IPS DF 4.7 (cell line): ENCODE measurements around the gene PAXIP1.
"Not testable (repeated sequence)": the region's sequence is repeated elsewhere in the genome, so short reads cannot be mapped to it uniquely, and the experiment has no call there.

Experiments
- DNase-seq: peaks from one replicate; pipeline ENCODE4 v3.0.0-alpha.2; 2013; ENCODE audit warnings: low spot score; ENCODE audit errors: extremely low read depth

PAXIP1 gene

DNA sequence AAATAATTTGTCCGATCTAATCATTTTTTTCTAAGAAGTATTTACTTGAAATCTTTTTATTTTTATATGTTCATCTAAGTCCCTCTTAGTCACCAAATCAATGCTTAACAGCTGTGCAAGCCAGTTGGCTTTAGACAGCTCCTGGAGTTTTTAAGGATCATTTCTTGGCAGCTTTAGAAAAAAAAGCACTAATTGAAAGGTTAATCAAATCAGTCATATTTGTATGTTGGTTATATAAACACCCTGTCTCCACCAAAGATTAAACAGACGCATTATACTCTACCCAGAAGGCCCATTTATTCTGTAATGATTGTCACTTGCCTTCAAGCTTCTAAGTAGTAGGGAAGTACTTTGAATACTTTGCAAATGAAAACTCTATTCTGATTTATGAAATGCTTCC is 60.2 kb downstream of the PAXIP1 start:
- no peak for DNase-seq

DNA sequence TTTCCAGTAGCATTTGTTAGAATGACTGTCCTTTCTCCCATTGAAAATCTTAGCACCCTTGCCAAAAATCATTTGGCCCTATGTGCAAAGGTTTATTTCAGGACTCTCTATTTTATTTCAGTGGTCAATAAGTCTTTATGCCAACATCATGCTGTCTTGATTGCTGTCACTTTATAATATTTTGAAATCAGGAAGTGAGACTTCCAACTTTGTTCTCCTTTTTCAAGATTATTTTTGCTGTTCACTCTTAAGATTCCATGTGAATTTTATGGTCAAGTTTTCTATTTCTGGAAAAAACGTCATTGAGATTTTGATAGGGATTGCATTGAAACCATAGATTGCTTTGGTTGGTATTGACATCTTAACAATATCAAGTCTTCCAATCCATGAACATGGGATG is 65.1 kb downstream of the PAXIP1 start:
- DNase-seq, result no peak

DNA sequence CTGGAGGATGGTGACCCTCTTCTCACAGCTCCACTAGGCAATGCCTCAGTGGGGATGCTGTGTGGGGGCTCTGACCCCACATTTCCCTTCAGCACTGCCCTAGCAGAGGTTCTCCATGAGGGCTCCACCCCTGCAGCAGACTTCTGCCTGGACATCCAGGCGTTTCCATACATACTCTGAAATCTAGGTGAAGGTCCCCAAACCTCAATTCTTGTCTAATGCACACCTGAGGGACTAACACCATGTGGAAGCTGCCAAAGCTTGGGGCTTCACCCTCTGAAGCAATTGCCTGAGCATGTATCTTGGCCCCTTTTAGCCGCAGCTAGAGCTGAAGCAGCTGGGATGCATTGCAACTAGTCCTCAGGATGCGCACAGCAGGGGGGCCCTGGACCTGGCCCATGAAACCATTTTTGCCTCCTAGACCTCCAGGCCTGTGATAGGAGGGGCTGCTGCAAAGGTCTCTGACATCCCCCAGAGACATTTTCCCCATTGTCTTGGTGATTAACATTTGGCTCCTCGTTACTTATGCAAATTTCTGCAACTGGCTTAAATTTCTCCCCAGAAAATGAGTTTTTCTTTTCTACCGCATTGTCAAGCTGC is 68.5 kb downstream of the PAXIP1 start:
- not testable (repeated sequence) for DNase-seq

DNA sequence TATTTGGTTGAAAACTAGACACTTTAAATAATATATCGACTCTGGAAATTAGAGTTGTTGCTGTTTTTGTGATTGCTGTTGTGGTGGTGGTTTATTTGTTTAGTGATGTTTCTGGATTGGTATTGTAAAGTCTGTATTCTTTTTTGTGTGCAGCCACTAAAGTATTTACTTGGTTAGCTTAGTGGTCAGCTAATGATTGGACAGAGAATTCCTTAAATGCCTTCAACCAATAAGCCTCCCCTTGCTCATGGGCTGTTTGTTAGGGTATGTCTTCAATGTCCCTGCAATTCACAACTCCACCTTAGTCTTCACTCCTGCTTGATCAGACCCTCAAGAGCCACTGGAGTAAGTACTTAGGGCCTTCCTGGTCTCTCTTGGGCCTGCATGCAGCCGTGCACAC is 71.0 kb downstream of the PAXIP1 start:
- no peak for DNase-seq

DNA sequence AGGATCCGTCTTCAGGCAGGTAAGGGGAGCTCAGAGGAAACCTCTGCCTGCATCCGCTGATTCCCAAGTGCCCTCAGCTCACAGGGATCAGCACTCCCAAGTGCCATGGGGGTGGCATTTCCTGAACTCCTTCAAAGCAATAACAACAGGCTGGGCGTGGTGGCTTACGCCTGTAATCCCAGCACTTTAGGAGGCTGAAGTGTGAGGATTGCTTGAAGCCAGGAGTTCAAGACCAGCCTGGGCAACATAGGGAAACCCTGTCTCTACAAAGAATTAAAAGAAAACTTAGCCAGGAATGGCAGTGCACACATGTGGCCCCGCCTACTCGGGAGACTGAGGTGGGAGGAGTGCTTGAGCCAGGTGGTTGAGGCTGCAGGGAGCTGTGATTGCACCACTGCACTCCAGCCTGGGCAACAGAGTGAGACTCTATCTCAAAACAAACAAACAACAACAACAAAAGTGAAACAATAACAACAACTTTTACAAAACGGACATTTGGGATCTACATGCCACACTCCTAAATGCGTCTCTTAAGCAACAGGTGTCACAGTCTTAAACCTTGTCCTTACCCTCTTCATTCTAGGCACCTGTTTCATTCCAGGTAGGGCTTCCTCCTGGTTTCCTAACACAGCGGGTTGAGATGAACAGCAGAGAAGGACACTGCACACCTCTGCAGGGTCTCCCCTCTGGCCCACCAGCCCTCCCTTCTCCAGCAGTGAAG is 73.8 kb downstream of the PAXIP1 start:
- DNase-seq, result no peak

DNA sequence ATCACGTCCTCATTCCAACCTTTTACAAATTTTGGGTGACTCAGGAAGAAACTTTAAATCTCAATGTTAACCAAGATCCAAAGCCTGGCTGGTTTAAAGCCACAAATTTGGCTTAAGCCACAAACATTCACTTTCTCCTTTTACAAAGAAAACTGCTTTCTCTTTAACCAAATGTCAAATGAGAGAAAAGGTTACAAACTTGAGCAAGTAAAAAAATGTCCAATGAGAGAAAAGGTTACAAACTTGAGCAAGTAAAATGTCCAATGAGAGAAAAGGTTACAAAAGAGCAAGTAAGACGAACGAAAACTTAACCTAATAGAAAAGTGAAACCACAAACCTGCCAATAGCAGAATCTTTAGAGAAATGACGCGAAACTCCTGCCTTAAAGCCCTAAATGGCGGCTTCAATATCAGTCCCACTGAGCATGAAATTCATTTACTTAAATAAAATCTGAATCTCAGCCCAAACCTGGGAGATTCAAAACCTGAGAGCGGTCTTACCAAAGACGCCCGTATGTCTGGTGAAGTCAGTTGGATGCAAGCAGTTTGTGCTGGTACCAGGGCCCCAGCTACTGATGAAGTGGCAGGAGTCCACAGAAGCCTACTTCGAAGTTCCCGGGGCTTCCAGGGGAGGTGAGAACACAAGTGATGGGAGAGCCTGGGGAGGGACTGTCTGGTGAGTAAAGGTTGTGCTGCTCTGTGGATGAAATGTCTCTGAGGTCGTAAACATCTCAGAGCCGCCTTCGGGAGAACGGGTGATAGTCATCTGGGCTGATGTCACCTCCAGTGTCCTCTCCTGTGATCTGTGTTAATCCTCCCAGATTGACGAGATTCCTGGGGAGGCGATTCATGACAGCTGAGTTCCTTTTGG is 74.6 kb downstream of the PAXIP1 start:
- DNase-seq, result no peak

DNA sequence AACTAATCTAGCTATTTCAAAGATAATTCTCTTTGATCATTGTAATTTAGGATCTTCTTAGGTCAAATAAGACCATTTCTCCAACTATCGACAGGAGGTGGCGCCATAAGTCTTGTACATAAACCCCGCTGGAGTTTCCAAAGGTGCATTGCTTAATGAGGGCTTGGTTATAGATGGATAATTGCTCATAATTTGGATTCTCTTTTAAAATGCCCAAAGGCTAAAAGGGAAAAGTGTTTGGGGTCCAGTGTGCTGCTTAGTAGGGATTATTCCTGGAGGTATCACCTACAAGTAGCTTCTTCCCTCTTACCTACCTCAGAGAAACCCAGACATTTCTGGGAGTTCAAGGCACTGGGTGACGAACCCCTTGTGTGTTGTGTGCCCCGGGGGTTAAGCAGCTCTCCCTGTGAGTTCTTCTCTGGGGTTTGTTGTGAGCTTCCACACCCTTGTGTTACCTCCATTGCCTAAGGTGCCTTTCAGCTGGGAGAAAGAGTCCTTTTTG is 75.2 kb downstream of the PAXIP1 start:
- DNase-seq, result peak; percentile 56

- DNase-seq, result not testable (repeated sequence)
Measured at GRCh38 chr7:154922472-154922871, 80.5 kb downstream of the PAXIP1 start.

DNA sequence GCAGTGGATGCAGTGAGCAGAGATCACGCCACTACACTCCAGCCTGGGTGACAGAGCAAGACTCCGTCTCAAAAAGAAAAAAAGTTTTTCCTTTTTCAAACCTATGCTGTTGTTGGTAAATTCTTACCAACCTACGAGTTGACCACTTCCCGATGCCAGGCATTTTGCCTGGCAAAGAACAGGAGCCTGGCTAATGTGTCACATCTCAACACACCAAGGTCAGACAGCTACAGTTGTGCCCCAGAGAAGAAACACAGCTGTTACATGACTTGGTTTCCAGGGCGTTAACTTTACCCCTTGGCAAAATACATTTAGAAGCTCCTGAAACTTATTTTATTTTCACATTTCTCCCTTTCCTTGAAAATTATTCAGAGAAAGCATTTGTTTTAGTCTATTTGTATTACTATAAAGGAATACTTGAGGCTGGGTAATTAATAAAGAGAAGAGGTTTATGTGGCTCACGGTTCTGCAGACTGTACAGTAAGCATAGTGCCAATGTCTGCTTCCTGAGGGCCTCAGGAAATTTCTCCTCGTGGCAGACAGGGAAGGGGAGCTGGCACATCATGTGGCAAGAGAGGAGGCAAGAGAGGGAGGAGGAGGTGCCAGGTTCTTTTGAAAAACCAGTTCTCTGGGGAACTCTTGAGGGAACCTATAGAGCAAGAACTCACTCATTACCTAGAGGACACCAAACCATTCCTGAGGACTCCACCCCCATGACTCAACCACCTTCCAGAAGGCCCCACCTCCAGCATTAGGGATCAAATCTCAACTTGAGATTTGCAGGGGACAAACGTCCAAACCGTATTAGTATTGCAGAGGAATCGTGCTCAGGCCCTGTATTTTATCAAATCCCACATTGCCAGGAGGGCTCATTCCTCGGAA is 83.3 kb downstream of the PAXIP1 start:
- DNase-seq, result no peak

DNA sequence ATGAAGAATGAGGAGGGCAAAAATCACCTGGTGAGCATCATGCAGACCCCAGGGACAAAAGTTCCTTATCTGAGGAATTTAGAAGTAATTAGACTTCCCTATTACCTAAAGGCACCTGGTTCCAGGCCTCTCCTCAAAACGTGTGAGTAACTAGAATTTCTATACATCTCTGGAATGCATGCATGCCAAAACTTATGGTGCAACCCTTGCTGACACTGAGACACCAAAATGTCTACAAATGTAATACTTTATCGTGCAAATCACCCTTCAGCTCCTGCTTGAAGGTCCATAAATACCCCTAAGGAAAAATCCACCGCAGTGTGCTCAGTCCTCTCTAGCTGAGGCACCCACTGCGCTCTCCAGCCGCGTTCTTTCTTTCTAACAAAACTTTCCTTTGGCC is 84.2 kb downstream of the PAXIP1 start:
- no peak for DNase-seq

DNA sequence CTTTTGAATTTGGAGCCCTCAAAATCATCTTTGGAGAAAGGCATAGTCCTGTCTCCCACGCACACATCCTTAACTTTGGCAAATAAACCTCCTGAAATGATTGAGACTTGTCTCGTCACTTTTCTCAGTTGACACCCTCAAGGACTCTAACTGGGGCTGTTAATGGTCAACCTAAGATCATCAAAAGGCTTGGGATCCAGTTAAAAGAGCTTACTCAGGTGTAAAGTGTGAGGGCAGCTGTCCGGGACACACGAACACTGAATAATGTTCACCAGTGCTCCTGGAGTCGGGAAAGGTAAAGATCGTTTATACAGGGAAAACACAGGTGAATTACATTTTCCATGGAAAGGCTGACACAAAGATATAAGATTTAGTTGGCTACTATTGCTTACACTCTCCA is 84.7 kb downstream of the PAXIP1 start:
- DNase-seq, result no peak

DNA sequence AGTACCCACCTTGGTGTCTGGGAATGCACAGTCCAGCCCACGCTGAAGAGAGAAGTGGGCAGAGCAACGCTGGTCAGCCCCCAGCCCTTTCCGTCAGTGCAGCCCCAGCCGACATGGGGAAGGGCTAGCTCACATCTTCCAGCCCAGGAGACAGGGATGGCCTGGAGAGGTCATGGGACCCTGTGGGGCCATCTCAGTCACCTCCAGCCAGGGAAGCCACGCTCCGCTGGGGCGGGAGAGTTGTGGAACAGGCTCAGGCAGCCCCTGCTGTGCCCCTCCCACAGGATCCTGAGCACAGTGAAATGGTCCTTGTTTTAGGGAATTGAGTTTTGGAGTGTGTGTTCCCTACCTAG is 85.1 kb downstream of the PAXIP1 start:
- no peak for DNase-seq

- no peak for DNase-seq
Measured at GRCh38 chr7:154916856-154917807, 85.8 kb downstream of the PAXIP1 start.

GRCh38 chr7:154916381-154916780 is 86.5 kb downstream of the PAXIP1 start:
- no peak for DNase-seq

- no peak for DNase-seq
Measured at GRCh38 chr7:154915600-154915999, 87.3 kb downstream of the PAXIP1 start.

DNA sequence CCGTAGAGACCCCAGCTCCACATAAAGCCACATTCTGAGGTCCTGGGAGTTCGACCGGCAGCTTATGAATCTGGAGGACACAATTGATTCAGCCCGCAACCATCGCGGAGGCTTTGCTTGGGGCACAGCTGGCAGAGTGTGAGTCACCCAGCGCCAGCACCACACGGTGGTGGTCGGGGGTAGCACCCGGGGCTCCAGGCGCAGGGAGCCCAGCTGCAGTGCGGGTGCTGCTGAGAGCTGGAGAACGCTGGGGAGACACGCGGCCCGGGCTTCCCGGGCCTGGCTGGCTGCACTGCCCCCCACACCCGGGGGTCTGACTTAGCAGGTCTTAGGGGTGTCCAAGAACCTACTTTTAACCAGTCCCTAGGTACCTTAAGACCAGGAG is 87.9 kb downstream of the PAXIP1 start:
- DNase-seq, result no peak

- DNase-seq, result no peak
Measured at GRCh38 chr7:154914308-154914995, 88.5 kb downstream of the PAXIP1 start.

GRCh38 chr7:154913638-154914307 is 89.2 kb downstream of the PAXIP1 start:
- peak; percentile 58 for DNase-seq
